B cell (primary cell): Measurements from ENCODE around the gene NUMA1. TPM values are rescaled to one million over a fixed set of nuclear protein-coding genes. Genes with fewer than 3 reads are reported as not detected.

ENCODE experiments used
- ATAC-seq: fragments of 200-7000 bp; cut with Tn5 transposase; one replicate; pipeline ENCODE4 v1.10.0; 2021; ENCODE audit warnings: low read depth, mild to moderate bottlenecking, moderate number of reproducible peaks, moderate library complexity
- CTCF ChIA-PET: fragments of 350-600 bp; sonication (Branson Sonifier 250); formaldehyde crosslinking; loops from one replicate; lab custom pipeline; 2021; ENCODE audit warnings: antibody characterized with exemption, inconsistent platforms; lab: Charles Lee
- POLR2A ChIA-PET: fragments of 350-600 bp; sonication (Branson Sonifier 250); formaldehyde crosslinking; loops from one replicate; lab custom pipeline; 2021; ENCODE audit warnings: antibody characterized with exemption; lab: Charles Lee
- DNase-seq: peaks from one replicate; pipeline ENCODE4 v3.0.0; 2013
- H2AFZ ChIP-seq: 2 replicates; pipeline ENCODE4 v1.6.1; 2012; ENCODE audit warnings: mild to moderate bottlenecking, low read depth, low read length; ENCODE audit not compliant: insufficient read depth, poor library complexity, severe bottlenecking
- H3K27ac ChIP-seq, 2 donors: 1 replicate in 1 of 2; 2 replicates in 1 of 2; pipeline ENCODE4 v1.5.1; 2012 to 2013; ENCODE audit warnings: low read length in 2 of 2, mild to moderate bottlenecking in 2 of 2, moderate library complexity in 1 of 2
- H3K27me3 ChIP-seq, 4 experiments: fragments of 200-600 bp in 1 of 4; sonication (generic) in 1 of 4; replicated peaks in 1 of 4; 1 replicate in 2 of 4; 2 replicates in 2 of 4; pipeline versions ENCODE4 v1.6.1 to v1.7.0; 2013 to 2016; ENCODE audit warnings: low read length in 3 of 4, mild to moderate bottlenecking in 2 of 4, mixed read lengths in 1 of 4, moderate library complexity in 1 of 4; ENCODE audit not compliant: insufficient read depth in 4 of 4, control insufficient read depth in 3 of 4; ENCODE audit errors: control extremely low read depth in 1 of 4
- H3K36me3 ChIP-seq, 2 experiments: replicated peaks in 1 of 2; 1 replicate in 1 of 2; 2 replicates in 1 of 2; pipeline versions ENCODE4 v1.6.1 to v1.7.1; 2013; ENCODE audit warnings: low read length in 1 of 2; ENCODE audit not compliant: insufficient read depth in 2 of 2, control insufficient read depth in 1 of 2; ENCODE audit errors: control extremely low read depth in 1 of 2, extremely low read depth in 1 of 2
- H3K4me1 ChIP-seq, 2 donors: fragments of 200-600 bp in 1 of 2; sonication (generic) in 1 of 2; 1 replicate in 1 of 2; 2 replicates in 1 of 2; pipeline versions ENCODE4 v1.5.1 to v1.6.1; 2013 to 2017; ENCODE audit warnings: low read length in 2 of 2; ENCODE audit not compliant: control insufficient read depth in 2 of 2, insufficient read depth in 2 of 2
- H3K4me2 ChIP-seq: replicated peaks from 2 replicates; pipeline ENCODE3; 2012; ENCODE audit warnings: mild to moderate bottlenecking, low read depth, low read length; ENCODE audit not compliant: poor library complexity, severe bottlenecking
- H3K4me3 ChIP-seq, 5 experiments: fragments of 200-600 bp in 1 of 5; sonication (generic) in 1 of 5; 1 replicate in 3 of 5; 2 replicates in 2 of 5; pipeline versions ENCODE4 v1.5.1 to v1.7.0; 2011 to 2016; ENCODE audit warnings: low read length in 4 of 5, mild to moderate bottlenecking in 4 of 5, low read depth in 2 of 5, control low read depth in 1 of 5, moderate library complexity in 1 of 5; ENCODE audit not compliant: insufficient read depth in 1 of 5; ENCODE audit errors: control extremely low read depth in 1 of 5, extremely low read depth in 1 of 5
- H3K79me2 ChIP-seq: fragments of 200-600 bp; sonication (generic); one replicate; pipeline ENCODE4 v1.6.0; 2016; ENCODE audit warnings: low read length; ENCODE audit not compliant: control insufficient read depth, insufficient read depth
- H3K9ac ChIP-seq: fragments of 200-600 bp; sonication (generic); 2 replicates; pipeline ENCODE4 v1.6.1; 2017; ENCODE audit warnings: mild to moderate bottlenecking, low read length, moderate library complexity
- H3K9me3 ChIP-seq, 3 donors: one replicate each; pipeline versions ENCODE4 v1.6.1 to v1.7.1; 2013; ENCODE audit warnings: low read length in 2 of 3; ENCODE audit not compliant: control insufficient read depth in 2 of 3, insufficient read depth in 1 of 3; ENCODE audit errors: control extremely low read depth in 1 of 3
- H4K20me1 ChIP-seq: 2 replicates; pipeline ENCODE4 v1.6.0; 2012; ENCODE audit warnings: mild to moderate bottlenecking, low read length; ENCODE audit not compliant: insufficient read depth, control insufficient read depth, poor library complexity, severe bottlenecking
- H3K27ac Mint-ChIP-seq: one replicate; pipeline ENCODE4 v1.8.0; 2021; ENCODE audit warnings: mixed read lengths
- H3K27me3 Mint-ChIP-seq: one replicate; pipeline ENCODE4 v1.8.0; 2021; ENCODE audit warnings: mixed read lengths
- H3K4me1 Mint-ChIP-seq: one replicate; pipeline ENCODE4 v1.8.0; 2021; ENCODE audit warnings: mixed read lengths
- H3K4me3 Mint-ChIP-seq: one replicate; pipeline ENCODE4 v1.8.0; 2021; ENCODE audit warnings: mixed read lengths
- H3K9me3 Mint-ChIP-seq: one replicate; pipeline ENCODE4 v1.8.0; 2022; ENCODE audit warnings: mixed read lengths; ENCODE audit not compliant: insufficient read depth
- EZH2 ChIP-seq: IDR thresholded peaks from 2 replicates; pipeline ENCODE4 v1.6.1; 2012; ENCODE audit warnings: borderline replicate concordance, low read depth, mild to moderate bottlenecking, moderate library complexity, low read length; ENCODE audit not compliant: insufficient read depth, poor library complexity, severe bottlenecking
- WGBS: methylation state at CpG from one replicate; pipeline ENCODE4 v1.1.5; 2013; ENCODE audit warnings: missing lambda C conversion rate; ENCODE audit not compliant: insufficient coverage; 5-methylcytosine and 5-hydroxymethylcytosine counted together
- intact Hi-C: fragments of 100-400 bp; cut with micrococcal nuclease; formaldehyde crosslinking; loops from one replicate; pipeline ENCODE4 v1.10.0; 2022
- polyA plus RNA-seq: library from polyadenylated mRNA; depleted of rRNA; stranded (reverse); fragments of >200 nt; gene quantifications from 2 replicates; pipeline ENCODE4 v1.2.3, GENCODE V29; 2012
- total RNA-seq, 2 donors: library from RNA; stranded (reverse); fragments of 120-200 nt in 1 of 2; gene quantifications; 1 replicate in 1 of 2; 2 replicates in 1 of 2; pipeline versions ENCODE4 v1.2.3 to v1.2.4, GENCODE V29; 2013 to 2022
- TF ChIP-seq, protein P1 (sequence below): fragments of 200-600 bp; IDR thresholded peaks from one replicate; pipeline ENCODE4 v1.8.0; 2022; ENCODE audit warnings: antibody characterized with exemption, mild to moderate bottlenecking

The NUMA1 gene
- total and polyA plus RNA-seq, 2 donors (not counting 1 experiment from before 2014, with no cell fraction given), result 186 to 300 TPM

DNA sequence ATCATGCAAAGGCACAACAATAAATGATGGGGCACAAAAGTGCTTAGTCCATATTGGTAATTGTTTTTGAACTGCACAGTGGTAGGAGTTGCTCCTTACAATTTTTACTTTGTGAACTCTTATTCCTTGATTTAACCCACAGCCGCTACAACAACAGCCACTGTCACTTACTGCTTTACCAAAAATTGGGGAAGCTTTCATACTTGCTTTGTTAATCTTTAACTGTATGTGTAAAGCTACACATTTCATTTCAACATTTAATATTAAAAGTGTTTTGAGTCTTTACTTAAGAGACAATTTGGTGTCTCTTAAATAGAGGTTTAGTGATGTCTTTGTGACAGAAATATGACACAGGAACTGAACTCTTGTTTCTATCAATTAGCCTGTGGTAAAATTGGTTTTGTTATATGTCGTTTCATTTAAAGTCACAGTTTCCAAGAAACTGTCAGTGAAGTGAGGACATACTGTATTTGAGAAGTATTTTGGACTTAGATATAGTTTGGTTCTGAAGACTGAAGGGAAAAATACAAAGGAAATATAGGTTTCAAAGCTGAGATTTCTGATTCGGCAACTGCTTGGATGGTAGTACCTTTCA is 88.1 kb downstream of the NUMA1 start:
- Histone ChIP-seq H3K4me2 (peak overlapping the region; percentile 24), H3K4me1 (peaks cover 36 to 61% of the 10 kb centered on the region in 2 donors), H3K36me3 (peaks cover 0 to 3% of the 10 kb centered on the region in 2 experiments), H4K20me1 (no peaks in the 10 kb centered on the region), H2AFZ (no peak overlapping the region), H3K9ac (no peak overlapping the region), H3K27me3 (no peaks in the 10 kb centered on the region), H3K79me2 (peaks cover 9% of the 10 kb centered on the region), H3K4me3 (no peak overlapping the region), H3K9me3 (peaks cover 0 to 5% (median 0%) of the 10 kb centered on the region in 3 donors), H3K27ac (peak overlapping the region in 1 of 2 donors; percentile 22)
- Mint-ChIP-seq H3K27ac (peak overlapping the region; percentile 46), H3K4me3 (no peak overlapping the region), H3K9me3 (no peaks in the 10 kb centered on the region), H3K4me1 (peaks cover 50% of the 10 kb centered on the region), H3K27me3 (no peaks in the 10 kb centered on the region)
- ChIA-PET CTCF (interaction anchor here (1.3 to 5.5 kb wide), 3 partner anchors 9 to 33 kb away, joined by 4 to 29 read pairs (median 6); no protein-coding TSS in a partner anchor), POLR2A (no interaction called here)
- ATAC-seq (no peak), DNase-seq (no peak)
- no peak for TF ChIP-seq EZH2
- TF ChIP-seq, protein P1, sequence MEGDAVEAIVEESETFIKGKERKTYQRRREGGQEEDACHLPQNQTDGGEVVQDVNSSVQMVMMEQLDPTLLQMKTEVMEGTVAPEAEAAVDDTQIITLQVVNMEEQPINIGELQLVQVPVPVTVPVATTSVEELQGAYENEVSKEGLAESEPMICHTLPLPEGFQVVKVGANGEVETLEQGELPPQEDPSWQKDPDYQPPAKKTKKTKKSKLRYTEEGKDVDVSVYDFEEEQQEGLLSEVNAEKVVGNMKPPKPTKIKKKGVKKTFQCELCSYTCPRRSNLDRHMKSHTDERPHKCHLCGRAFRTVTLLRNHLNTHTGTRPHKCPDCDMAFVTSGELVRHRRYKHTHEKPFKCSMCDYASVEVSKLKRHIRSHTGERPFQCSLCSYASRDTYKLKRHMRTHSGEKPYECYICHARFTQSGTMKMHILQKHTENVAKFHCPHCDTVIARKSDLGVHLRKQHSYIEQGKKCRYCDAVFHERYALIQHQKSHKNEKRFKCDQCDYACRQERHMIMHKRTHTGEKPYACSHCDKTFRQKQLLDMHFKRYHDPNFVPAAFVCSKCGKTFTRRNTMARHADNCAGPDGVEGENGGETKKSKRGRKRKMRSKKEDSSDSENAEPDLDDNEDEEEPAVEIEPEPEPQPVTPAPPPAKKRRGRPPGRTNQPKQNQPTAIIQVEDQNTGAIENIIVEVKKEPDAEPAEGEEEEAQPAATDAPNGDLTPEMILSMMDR, result no peak
- WGBS, result 56% methylated on average over 2 of the region's 3 CpGs
- intact Hi-C loops, result loop anchor here (5.0 kb wide), 2 partner anchors 50 to 60 kb away; no protein-coding TSS in a partner anchor

DNA sequence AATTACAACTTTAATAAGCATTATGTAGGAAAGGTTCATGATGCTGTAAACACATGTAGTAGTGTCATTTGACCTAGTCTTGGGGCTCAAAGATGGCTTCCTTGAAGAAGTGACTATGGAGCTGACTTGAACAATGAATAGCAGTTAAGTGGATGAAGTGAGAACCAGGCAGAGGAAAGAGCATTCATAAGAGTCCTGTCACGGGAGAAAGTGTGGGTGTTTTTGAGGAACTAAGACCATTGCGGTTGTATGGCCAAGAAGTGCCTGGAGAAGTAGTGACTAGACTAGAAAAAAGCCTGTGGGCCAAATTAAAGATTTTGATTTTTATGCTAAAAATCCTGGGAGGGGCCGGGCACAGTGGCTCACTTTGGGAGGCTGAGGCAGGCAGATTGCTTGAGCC is 88.8 kb downstream of the NUMA1 start:
- Histone ChIP-seq H3K36me3 (peaks cover 0 to 3% of the 10 kb centered on the region in 2 experiments), H3K79me2 (peaks cover 13% of the 10 kb centered on the region), H3K4me2 (peak overlapping the region; percentile 24), H3K27ac (peak overlapping the region in 1 of 2 donors; percentile 22), H2AFZ (no peak overlapping the region), H3K4me1 (peaks cover 39 to 59% of the 10 kb centered on the region in 2 donors), H3K4me3 (no peak overlapping the region), H3K9ac (no peak overlapping the region), H3K9me3 (peaks cover 0 to 5% (median 0%) of the 10 kb centered on the region in 3 donors), H4K20me1 (no peaks in the 10 kb centered on the region), H3K27me3 (no peaks in the 10 kb centered on the region)
- ATAC-seq, result peak; percentile 76
- H3K27me3 Mint-ChIP-seq, result no peaks in the 10 kb centered on the region
- H3K9me3 Mint-ChIP-seq, result no peaks in the 10 kb centered on the region
- 0% methylated on average over 2 of the region's 3 CpGs for WGBS
- DNase-seq, result peak; percentile 84
- peak overlapping the region; percentile 34 for H3K27ac Mint-ChIP-seq
- POLR2A ChIA-PET, result no interaction called here
- no peak for TF ChIP-seq EZH2
- TF ChIP-seq, protein P1, result no peak
- peak overlapping the region; percentile 7 for H3K4me3 Mint-ChIP-seq
- peaks cover 49% of the 10 kb centered on the region for H3K4me1 Mint-ChIP-seq
- intact Hi-C loops, result loop anchor here (5.0 kb wide), 2 partner anchors 51 to 59 kb away; no protein-coding TSS in a partner anchor
- CTCF ChIA-PET, result interaction anchor here (1.3 to 5.5 kb wide), 3 partner anchors 10 to 34 kb away, joined by 4 to 29 read pairs (median 6); no protein-coding TSS in a partner anchor
